ENCODE measurements around the gene IL17C. TPM values are rescaled to one million over a fixed set of nuclear protein-coding genes. Genes with fewer than 3 reads are reported as not detected.
A peak's percentile ranks its signal among the peaks of the same experiment; 100 is the strongest.

IL17C gene
- total and polyA plus RNA-seq, 2 experiments from 2014 or later, result 0.57 TPM; not detected in 1

GRCh38 chr16:88649195-88649923 lies 11.0 kb downstream of the IL17C start:
- Histone ChIP-seq H3K4me3 (peak overlapping the region; percentile 82), H4K20me1 (ENCODE audit: insufficient read depth, poor library complexity, severe bottlenecking) (peaks cover 6% of the 10 kb centered on the region), H3K9me2 (replicated peaks; ENCODE audit: insufficient read depth) (no peaks in the 10 kb centered on the region), H3K36me3 (replicated peaks; ENCODE audit: insufficient read depth, low read depth) (no peaks in the 10 kb centered on the region), H2AFZ (no peak overlapping the region), H3K27ac (no peak overlapping the region), H3K4me2 (peak overlapping the region; percentile 99), H3K79me2 (peaks cover 15% of the 10 kb centered on the region), H3K4me1 (ENCODE audit: insufficient read depth) (peaks cover 15% of the 10 kb centered on the region), H3K9me3 (ENCODE audit: low read depth) (no peaks in the 10 kb centered on the region), H3K27me3 (no peaks in the 10 kb centered on the region)
- no peak for DNase-seq (ENCODE audit: low spot score)
- no peak for TF ChIP-seq CTCF (IDR thresholded peaks at IDR 0.05; ENCODE audit: poor library complexity)
- no peak for TF ChIP-seq EZH2 (IDR thresholded peaks at IDR 0.05; ENCODE audit: borderline replicate concordance)
- TF ChIP-seq EZH2phosphoT487 (IDR thresholded peaks at IDR 0.05; ENCODE audit: low read depth, severe bottlenecking, unreplicated experiment), result no peak
- WGBS (ENCODE audit: low lambda C conversion rate, missing lambda C conversion rate), result 82% methylated on average over 17 of the region's 20 CpGs

- Histone ChIP-seq H3K27me3 (no peaks in the 10 kb centered on the region), H3K27ac (peak overlapping the region; percentile 91), H3K9me3 (ENCODE audit: low read depth) (no peaks in the 10 kb centered on the region), H3K79me2 (peaks cover 15% of the 10 kb centered on the region), H2AFZ (peak overlapping the region; percentile 37), H3K4me3 (peak overlapping the region; percentile 82), H3K4me1 (ENCODE audit: insufficient read depth) (peaks cover 15% of the 10 kb centered on the region), H3K9me2 (replicated peaks; ENCODE audit: insufficient read depth) (no peaks in the 10 kb centered on the region), H4K20me1 (ENCODE audit: insufficient read depth, poor library complexity, severe bottlenecking) (peaks cover 6% of the 10 kb centered on the region), H3K4me2 (peak overlapping the region; percentile 99), H3K36me3 (replicated peaks; ENCODE audit: insufficient read depth, low read depth) (no peaks in the 10 kb centered on the region)
- WGBS (ENCODE audit: low lambda C conversion rate, missing lambda C conversion rate), result 13% methylated on average over 21 of the region's 37 CpGs
- DNase-seq (ENCODE audit: low spot score), result peak; percentile 56
- TF ChIP-seq EZH2 (IDR thresholded peaks at IDR 0.05; ENCODE audit: borderline replicate concordance), result no peak
- TF ChIP-seq CTCF (IDR thresholded peaks at IDR 0.05; ENCODE audit: poor library complexity), result no peak
- no peak for TF ChIP-seq EZH2phosphoT487 (IDR thresholded peaks at IDR 0.05; ENCODE audit: low read depth, severe bottlenecking, unreplicated experiment)
Measured at GRCh38 chr16:88649924-88650748, 11.8 kb downstream of the IL17C start.

GRCh38 chr16:88650749-88651275 lies 12.4 kb downstream of the IL17C start, which contains the start of gene CYBA:
Gene CYBA, minus strand, starts transcription at chr16:88651053. Its CDS starts 40 bp downstream, at chr16:88651013.
- H3K4me3 ChIP-seq, result peak within 1 kb of the TSS; percentile 82
- peak within 1 kb of the TSS; percentile 91 for H3K27ac ChIP-seq
- no peaks in the 10 kb centered on the region for H3K36me3 ChIP-seq (replicated peaks; ENCODE audit: insufficient read depth, low read depth)
- peaks cover 15% of the 10 kb centered on the region for H3K4me1 ChIP-seq (ENCODE audit: insufficient read depth)
- H3K79me2 ChIP-seq, result peaks cover 15% of the 10 kb centered on the region
- peak; percentile 88 for DNase-seq (ENCODE audit: low spot score)
- H4K20me1 ChIP-seq (ENCODE audit: insufficient read depth, poor library complexity, severe bottlenecking), result peaks cover 6% of the 10 kb centered on the region
- H3K27me3 ChIP-seq, result no peaks in the 10 kb centered on the region
- no peaks in the 10 kb centered on the region for H3K9me3 ChIP-seq (ENCODE audit: low read depth)
- TF ChIP-seq CTCF (IDR thresholded peaks at IDR 0.05; ENCODE audit: poor library complexity), result no peak
- TF ChIP-seq EZH2 (IDR thresholded peaks at IDR 0.05; ENCODE audit: borderline replicate concordance), result no peak
- TF ChIP-seq EZH2phosphoT487 (IDR thresholded peaks at IDR 0.05; ENCODE audit: low read depth, severe bottlenecking, unreplicated experiment), result no peak
- WGBS (ENCODE audit: low lambda C conversion rate, missing lambda C conversion rate), result 6% methylated on average over 10 of the region's 41 CpGs
- H3K4me2 ChIP-seq, result peak within 1 kb of the TSS; percentile 99
- peak within 1 kb of the TSS; percentile 37 for H2AFZ ChIP-seq
- no peaks in the 10 kb centered on the region for H3K9me2 ChIP-seq (replicated peaks; ENCODE audit: insufficient read depth)
